GM19193 (cell line): Measurements from ENCODE around the gene TMEM63A.

Experiments
- POLR2A ChIP-seq: IDR thresholded peaks from 4 replicates; pipeline ENCODE4 v1.6.1; 2011; ENCODE audit not compliant: insufficient read depth, insufficient read length; ENCODE audit errors: extremely low read depth

The TMEM63A gene

GRCh38 chr1:225834417-225835329, 47.5 kb downstream of the TMEM63A start:
- TF ChIP-seq POLR2A: no peak

- TF ChIP-seq POLR2A: no peak
Measured at GRCh38 chr1:225830841-225831240, 51.3 kb downstream of the TMEM63A start.

GRCh38 chr1:225828706-225829345, 53.4 kb downstream of the TMEM63A start:
- no peak for TF ChIP-seq POLR2A

GRCh38 chr1:225827076-225827475, 55.1 kb downstream of the TMEM63A start:
- no peak for TF ChIP-seq POLR2A

- TF ChIP-seq POLR2A: no peak
Measured at GRCh38 chr1:225825607-225826007, 56.6 kb downstream of the TMEM63A start.

- no peak for TF ChIP-seq POLR2A
Measured at GRCh38 chr1:225825078-225825477, 57.1 kb downstream of the TMEM63A start.

GRCh38 chr1:225824533-225824941, 57.6 kb downstream of the TMEM63A start:
- TF ChIP-seq POLR2A: no peak

GRCh38 chr1:225823811-225824261, 58.3 kb downstream of the TMEM63A start:
- TF ChIP-seq POLR2A: no peak

GRCh38 chr1:225822655-225823403, 59.4 kb downstream of the TMEM63A start:
- no peak for TF ChIP-seq POLR2A

GRCh38 chr1:225820522-225821120, 61.6 kb downstream of the TMEM63A start:
- no peak for TF ChIP-seq POLR2A

GRCh38 chr1:225819346-225820192, 62.6 kb downstream of the TMEM63A start:
- no peak for TF ChIP-seq POLR2A

GRCh38 chr1:225818229-225818628, 64.0 kb downstream of the TMEM63A start:
- no peak for TF ChIP-seq POLR2A

GRCh38 chr1:225817611-225818061, 64.5 kb downstream of the TMEM63A start:
- TF ChIP-seq POLR2A: no peak

- no peak for TF ChIP-seq POLR2A
Measured at GRCh38 chr1:225816643-225817538, 65.3 kb downstream of the TMEM63A start.
